ENCODE measurements around the gene RASL10B. TPM values are rescaled to one million over a fixed set of nuclear protein-coding genes. Genes with fewer than 3 reads are reported as not detected.

Gene RASL10B
- total and polyA plus RNA-seq, 2 donors (not counting 1 experiment from before 2014, with no cell fraction given) = 0.78 to 1.5 TPM

DNA sequence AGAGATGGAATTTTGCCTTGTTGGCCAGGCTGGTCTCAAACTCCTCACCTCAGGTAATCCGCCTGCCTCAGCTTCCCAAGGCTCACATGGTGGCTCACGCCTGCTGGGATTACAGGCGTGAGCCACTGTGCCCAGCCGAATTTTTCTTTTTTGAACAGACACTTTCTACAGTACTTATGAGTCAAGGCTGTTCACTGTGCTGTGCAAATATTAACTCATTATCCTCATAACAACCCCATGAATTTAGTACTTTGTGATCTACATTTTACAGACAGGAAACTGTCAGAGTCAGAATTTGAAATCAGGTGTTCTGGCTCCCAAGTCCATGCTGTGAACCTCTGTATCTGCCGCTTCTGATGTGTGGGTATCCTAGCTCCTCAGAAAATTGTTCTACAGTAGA, 25.7 kb upstream of the RASL10B start:
- Histone ChIP-seq H3K4me3 (replicated peaks in 1 of 4; ENCODE audit: control extremely low read depth in 1 of 4, insufficient read depth in 1 of 4, low read depth in 3 of 4, low read length in 4 of 4) (no peak overlapping the region), H3K27me3 (ENCODE audit: control insufficient read depth, insufficient read depth, low read length) (no peaks in the 10 kb centered on the region), H3K4me1 (ENCODE audit: control insufficient read depth, extremely low read depth, insufficient read depth, low read length) (no peaks in the 10 kb centered on the region), H3K9me3 (ENCODE audit: control insufficient read depth, insufficient read depth, low read depth, low read length) (no peaks in the 10 kb centered on the region), H2AFZ (ENCODE audit: low read length) (no peak overlapping the region), H3K9ac (ENCODE audit: insufficient read depth, low read length) (no peak overlapping the region), H4K20me1 (ENCODE audit: control insufficient read depth, extremely low read depth, insufficient read depth, low read length) (no peaks in the 10 kb centered on the region), H3K79me2 (ENCODE audit: control insufficient read depth, insufficient read depth, low read length) (no peaks in the 10 kb centered on the region), H3K27ac (ENCODE audit: insufficient read depth, low read length) (no peak overlapping the region), H3K4me2 (ENCODE audit: extremely low read depth, insufficient read depth, low read length) (no peak overlapping the region), H3K36me3 (ENCODE audit: control insufficient read depth, insufficient read depth, low read length) (peaks cover 1% of the 10 kb centered on the region)
- DNase-seq (ENCODE audit: low read depth in 2 of 2) = no peak
- TF ChIP-seq EZH2 (IDR thresholded peaks at IDR 0.05; ENCODE audit: low read length, missing control alignments) (no peak), CTCF (conservative IDR thresholded peaks at IDR 0.05 in 1 of 2, IDR thresholded peaks at IDR 0.05 in 1 of 2; ENCODE audit: low read depth in 1 of 2, low read length in 2 of 2) (no peak)

GRCh38 chr17:35708149-35708548, 23.3 kb upstream of the RASL10B start:
- H3K4me1 ChIP-seq (ENCODE audit: control insufficient read depth, extremely low read depth, insufficient read depth, low read length) = peaks cover 2% of the 10 kb centered on the region
- no peak overlapping the region for H2AFZ ChIP-seq (ENCODE audit: low read length)
- H4K20me1 ChIP-seq (ENCODE audit: control insufficient read depth, extremely low read depth, insufficient read depth, low read length) = no peaks in the 10 kb centered on the region
- no peak overlapping the region for H3K4me2 ChIP-seq (ENCODE audit: extremely low read depth, insufficient read depth, low read length)
- no peak overlapping the region for H3K4me3 ChIP-seq (replicated peaks in 1 of 4; ENCODE audit: control extremely low read depth in 1 of 4, insufficient read depth in 1 of 4, low read depth in 3 of 4, low read length in 4 of 4)
- no peak for DNase-seq (ENCODE audit: low read depth in 2 of 2)
- H3K27me3 ChIP-seq (ENCODE audit: control insufficient read depth, insufficient read depth, low read length) = no peaks in the 10 kb centered on the region
- peaks cover 1% of the 10 kb centered on the region for H3K36me3 ChIP-seq (ENCODE audit: control insufficient read depth, insufficient read depth, low read length)
- no peaks in the 10 kb centered on the region for H3K9me3 ChIP-seq (ENCODE audit: control insufficient read depth, insufficient read depth, low read depth, low read length)
- TF ChIP-seq CTCF (conservative IDR thresholded peaks at IDR 0.05 in 1 of 2, IDR thresholded peaks at IDR 0.05 in 1 of 2; ENCODE audit: low read depth in 1 of 2, low read length in 2 of 2) = no peak
- TF ChIP-seq EZH2 (IDR thresholded peaks at IDR 0.05; ENCODE audit: low read length, missing control alignments) = no peak
- H3K27ac ChIP-seq (ENCODE audit: insufficient read depth, low read length) = no peak overlapping the region
- H3K79me2 ChIP-seq (ENCODE audit: control insufficient read depth, insufficient read depth, low read length) = no peaks in the 10 kb centered on the region
- H3K9ac ChIP-seq (ENCODE audit: insufficient read depth, low read length) = no peak overlapping the region

- H3K4me1 ChIP-seq (ENCODE audit: control insufficient read depth, extremely low read depth, insufficient read depth, low read length) = peaks cover 5% of the 10 kb centered on the region
- H3K27me3 ChIP-seq (ENCODE audit: control insufficient read depth, insufficient read depth, low read length) = no peaks in the 10 kb centered on the region
- H4K20me1 ChIP-seq (ENCODE audit: control insufficient read depth, extremely low read depth, insufficient read depth, low read length) = no peaks in the 10 kb centered on the region
- TF ChIP-seq EZH2 (IDR thresholded peaks at IDR 0.05; ENCODE audit: low read length, missing control alignments) (no peak), CTCF (conservative IDR thresholded peaks at IDR 0.05 in 1 of 2, IDR thresholded peaks at IDR 0.05 in 1 of 2; ENCODE audit: low read depth in 1 of 2, low read length in 2 of 2) (no peak)
- H3K9ac ChIP-seq (ENCODE audit: insufficient read depth, low read length) = no peak overlapping the region
- no peaks in the 10 kb centered on the region for H3K79me2 ChIP-seq (ENCODE audit: control insufficient read depth, insufficient read depth, low read length)
- H3K4me3 ChIP-seq (replicated peaks in 1 of 4; ENCODE audit: control extremely low read depth in 1 of 4, insufficient read depth in 1 of 4, low read depth in 3 of 4, low read length in 4 of 4) = no peak overlapping the region
- peaks cover 1% of the 10 kb centered on the region for H3K36me3 ChIP-seq (ENCODE audit: control insufficient read depth, insufficient read depth, low read length)
- no peak overlapping the region for H3K27ac ChIP-seq (ENCODE audit: insufficient read depth, low read length)
- H3K9me3 ChIP-seq (ENCODE audit: control insufficient read depth, insufficient read depth, low read depth, low read length) = no peaks in the 10 kb centered on the region
- H3K4me2 ChIP-seq (ENCODE audit: extremely low read depth, insufficient read depth, low read length) = no peak overlapping the region
- no peak for DNase-seq (ENCODE audit: low read depth in 2 of 2)
- no peak overlapping the region for H2AFZ ChIP-seq (ENCODE audit: low read length)
Observed at GRCh38 chr17:35708951-35709350, 22.5 kb upstream of the RASL10B start.
